Prostate gland (tissue), 2 donors: Measurements from ENCODE around the gene APOBEC3A. TPM values are rescaled to one million over a fixed set of nuclear protein-coding genes. Genes with fewer than 3 reads are reported as not detected.

Source experiments
- DNase-seq: peaks from one replicate; pipeline ENCODE4 v3.0.0-alpha.2; 2019; ENCODE audit warnings: low spot score
- H3K27ac ChIP-seq, 2 donors: fragments of 200-600 bp; sonication (generic); 2 replicates each; pipeline ENCODE4 v1.5.1; 2017 to 2019
- H3K27me3 ChIP-seq: fragments of 200-600 bp; sonication (generic); replicated peaks from 2 replicates; pipeline ENCODE4 v1.5.1; 2019; ENCODE audit not compliant: insufficient read depth
- H3K36me3 ChIP-seq, 2 donors: fragments of 200-600 bp; sonication (generic); 1 replicate in 1 of 2; 2 replicates in 1 of 2; pipeline versions ENCODE4 v1.5.1 to v1.8.1; 2017 to 2019
- H3K4me1 ChIP-seq: fragments of 200-600 bp; sonication (generic); replicated peaks from 2 replicates; pipeline ENCODE4 v1.5.1; 2019
- H3K4me3 ChIP-seq, 2 donors: fragments of 200-600 bp; sonication (generic); 2 replicates each; pipeline ENCODE4 v1.5.1; 2017 to 2019
- H3K9me3 ChIP-seq: fragments of 200-600 bp; sonication (generic); 2 replicates; pipeline ENCODE4 v1.5.1; 2017
- POLR2A ChIP-seq: fragments of 450-650 bp; IDR thresholded peaks from one replicate; pipeline ENCODE4 v1.6.1; 2016; ENCODE audit warnings: antibody characterized with exemption, mild to moderate bottlenecking
- POLR2AphosphoS5 ChIP-seq: sonication (generic); formaldehyde crosslinking; IDR thresholded peaks from one replicate; pipeline ENCODE4 v1.6.1; 2017; ENCODE audit warnings: antibody characterized with exemption
- whole genome bisulfite sequencing: methylation state at CpG from one replicate; pipeline ENCODE4 v1.1.5; 2018; 5-methylcytosine and 5-hydroxymethylcytosine counted together
- intact Hi-C: fragments of 100-400 bp; cut with DNase I; formaldehyde crosslinking; loops from one replicate; pipeline ENCODE4 v1.14.2; 2022
- total RNA-seq, 2 donors: library from RNA; depleted of rRNA; stranded (reverse); fragments of >200 nt; gene quantifications; one replicate each; pipeline ENCODE4 v1.1.0, GENCODE V29; 2016
- TF ChIP-seq, protein P1 (sequence below), 4 experiments: fragments of 200-600 bp in 2 of 4; fragments of 450-650 bp in 2 of 4; sonication (generic) in 2 of 4; IDR thresholded peaks; 1 replicate in 3 of 4; 2 replicates in 1 of 4; pipeline ENCODE4 v1.5.1; 2016 to 2019; ENCODE audit warnings: antibody characterized with exemption in 4 of 4, mild to moderate bottlenecking in 2 of 4, moderate library complexity in 2 of 4

The APOBEC3A gene
- total RNA-seq: 1 to 10 TPM in 1 of 2 donors, not detected in 1; 1.6 TPM

DNA sequence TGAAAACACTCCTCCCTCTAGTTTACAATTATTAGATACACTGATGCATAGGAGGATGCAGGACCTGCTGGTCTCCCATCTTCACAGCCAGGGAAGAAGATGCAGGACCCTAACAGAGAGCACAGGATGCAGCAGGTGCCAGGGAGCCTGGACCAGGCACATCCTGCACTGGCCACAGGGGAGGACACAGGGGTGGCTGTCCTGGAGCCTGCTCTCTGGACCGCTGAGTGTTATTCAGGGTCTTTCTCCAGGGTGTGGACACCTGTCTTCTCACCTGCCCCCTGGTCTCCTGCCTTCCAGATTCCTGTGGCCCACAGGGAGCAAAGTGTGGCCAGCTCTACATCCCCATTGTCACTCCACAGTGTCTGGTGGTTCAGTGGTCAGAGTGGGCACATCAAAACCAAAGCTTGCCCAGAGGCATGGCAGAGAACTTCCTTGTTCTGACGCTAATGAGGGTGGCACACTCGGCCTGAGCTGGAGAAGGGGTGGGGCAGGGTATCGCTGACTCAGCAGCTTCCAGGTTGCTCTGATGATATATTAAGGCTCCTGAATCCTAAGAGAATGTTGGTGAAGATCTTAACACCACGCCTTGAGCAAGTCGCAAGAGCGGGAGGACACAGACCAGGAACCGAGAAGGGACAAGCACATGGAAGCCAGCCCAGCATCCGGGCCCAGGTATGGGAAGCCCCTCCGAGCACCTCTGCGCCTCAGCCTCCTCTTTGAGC lies at the start of gene APOBEC3A:
Gene APOBEC3A, plus strand, starts transcription at position 564 of the 725 bp plus-strand sequence. Its CDS starts 83 bp downstream, at position 647.
- no peak for TF ChIP-seq POLR2AphosphoS5
- TF ChIP-seq, protein P1, sequence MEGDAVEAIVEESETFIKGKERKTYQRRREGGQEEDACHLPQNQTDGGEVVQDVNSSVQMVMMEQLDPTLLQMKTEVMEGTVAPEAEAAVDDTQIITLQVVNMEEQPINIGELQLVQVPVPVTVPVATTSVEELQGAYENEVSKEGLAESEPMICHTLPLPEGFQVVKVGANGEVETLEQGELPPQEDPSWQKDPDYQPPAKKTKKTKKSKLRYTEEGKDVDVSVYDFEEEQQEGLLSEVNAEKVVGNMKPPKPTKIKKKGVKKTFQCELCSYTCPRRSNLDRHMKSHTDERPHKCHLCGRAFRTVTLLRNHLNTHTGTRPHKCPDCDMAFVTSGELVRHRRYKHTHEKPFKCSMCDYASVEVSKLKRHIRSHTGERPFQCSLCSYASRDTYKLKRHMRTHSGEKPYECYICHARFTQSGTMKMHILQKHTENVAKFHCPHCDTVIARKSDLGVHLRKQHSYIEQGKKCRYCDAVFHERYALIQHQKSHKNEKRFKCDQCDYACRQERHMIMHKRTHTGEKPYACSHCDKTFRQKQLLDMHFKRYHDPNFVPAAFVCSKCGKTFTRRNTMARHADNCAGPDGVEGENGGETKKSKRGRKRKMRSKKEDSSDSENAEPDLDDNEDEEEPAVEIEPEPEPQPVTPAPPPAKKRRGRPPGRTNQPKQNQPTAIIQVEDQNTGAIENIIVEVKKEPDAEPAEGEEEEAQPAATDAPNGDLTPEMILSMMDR (IDR thresholded peaks at IDR 0.05): no peak
- Histone ChIP-seq H3K27ac (no peak within 1 kb of the TSS), H3K36me3 (no peaks in the 10 kb centered on the region), H3K9me3 (no peaks in the 10 kb centered on the region), H3K4me1 (no peaks in the 10 kb centered on the region), H3K27me3 (no peaks in the 10 kb centered on the region), H3K4me3 (no peak within 1 kb of the TSS)
- intact Hi-C loops: no loop called here
- 75% methylated on average over 11 of the region's 11 CpGs for WGBS
- no peak for DNase-seq

DNA sequence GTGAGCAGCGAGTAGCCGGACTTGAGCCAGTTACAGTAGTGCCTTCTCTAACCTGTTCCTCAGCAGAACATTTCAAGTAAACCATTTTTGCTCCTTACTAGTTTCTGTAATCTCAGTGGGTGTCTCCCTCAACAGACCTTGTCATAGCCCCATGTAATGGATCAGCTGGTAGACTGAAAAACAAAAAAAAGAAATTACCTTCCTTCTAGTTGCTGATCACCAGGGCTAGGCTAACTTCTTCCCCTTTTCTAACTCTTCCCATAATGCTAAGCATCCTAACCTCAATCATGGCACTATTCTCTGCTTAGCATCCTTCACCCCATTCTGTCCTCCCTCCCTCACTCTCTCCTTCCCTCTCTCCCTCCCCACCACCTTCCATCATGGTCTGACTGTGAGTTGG lies 49.6 kb upstream of the APOBEC3A start:
- intact Hi-C loops: no loop called here
- 54% methylated on average over 2 of the region's 2 CpGs for WGBS
- TF ChIP-seq, protein P1 (IDR thresholded peaks at IDR 0.05): no peak
- TF ChIP-seq POLR2AphosphoS5: no peak
- no peak for TF ChIP-seq POLR2A

DNA sequence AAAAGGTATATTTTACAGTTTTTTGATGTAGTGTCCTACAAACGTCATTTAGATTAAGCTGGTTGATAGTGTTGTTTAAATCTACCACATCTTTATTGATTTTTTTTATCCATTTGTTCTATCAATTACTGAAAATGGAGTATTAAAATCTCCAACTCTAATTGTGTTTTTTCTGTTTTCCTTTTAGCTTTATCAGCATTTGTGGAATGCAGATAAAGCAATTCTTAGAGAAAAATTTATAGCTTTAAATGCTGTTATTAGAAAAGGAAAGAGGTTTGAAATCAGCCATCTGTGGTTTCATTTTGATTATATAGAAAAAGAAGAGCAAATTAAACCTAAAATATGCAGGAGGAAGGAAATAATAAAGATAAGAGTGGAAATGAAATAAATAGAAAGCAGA lies 46.0 kb upstream of the APOBEC3A start:
- Histone ChIP-seq H3K36me3 (no peaks in the 10 kb centered on the region), H3K4me1 (no peaks in the 10 kb centered on the region), H3K27ac (no peak overlapping the region), H3K27me3 (no peaks in the 10 kb centered on the region), H3K4me3 (no peak overlapping the region), H3K9me3 (no peaks in the 10 kb centered on the region)
- 49% methylated on average over 1 of the region's 1 CpG for WGBS
- TF ChIP-seq, protein P1 (IDR thresholded peaks at IDR 0.05): no peak
- no peak for TF ChIP-seq POLR2AphosphoS5
- no peak for TF ChIP-seq POLR2A
- intact Hi-C loops: no loop called here
- DNase-seq: no peak

More for the DNA sequence above, 49.6 kb upstream of the APOBEC3A start:
- Histone ChIP-seq H3K9me3 (no peaks in the 10 kb centered on the region), H3K27ac (no peak overlapping the region), H3K27me3 (no peaks in the 10 kb centered on the region), H3K4me1 (no peaks in the 10 kb centered on the region), H3K4me3 (no peak overlapping the region), H3K36me3 (no peaks in the 10 kb centered on the region)
- DNase-seq: no peak

DNA sequence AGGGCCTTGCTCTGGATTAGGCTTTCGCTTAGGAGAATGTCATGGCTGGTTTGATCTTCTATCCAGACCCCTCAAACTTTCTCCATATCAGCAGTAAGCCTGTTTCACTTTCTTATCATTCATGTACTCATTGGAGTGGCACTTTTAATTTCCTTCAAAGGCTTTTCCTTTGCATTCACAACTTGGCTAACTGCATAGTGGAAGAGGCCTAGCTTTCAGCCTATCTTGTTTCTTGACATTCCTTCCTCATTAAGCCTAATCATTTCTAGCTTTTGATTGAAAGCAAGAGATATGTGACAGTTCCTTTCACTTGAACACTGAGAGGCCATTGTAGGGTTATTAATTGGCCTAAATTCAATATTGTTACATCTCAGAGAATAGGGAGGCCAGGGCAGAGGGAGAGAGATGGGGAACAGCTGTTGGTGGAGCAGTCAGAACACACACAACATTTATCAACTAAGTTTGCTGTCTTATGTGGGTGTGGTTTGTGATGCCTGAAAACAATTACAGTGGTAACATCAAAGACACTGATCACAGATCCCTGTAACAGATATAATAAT lies 37.7 kb upstream of the APOBEC3A start:
- no peak overlapping the region for H3K27ac ChIP-seq

More for the DNA sequence above, 37.7 kb upstream of the APOBEC3A start:
- TF ChIP-seq, protein P1 (IDR thresholded peaks at IDR 0.05): no peak
- TF ChIP-seq POLR2A (no peak), POLR2AphosphoS5 (no peak)
- H3K36me3 ChIP-seq: no peaks in the 10 kb centered on the region
- WGBS: 100% methylated on average over 1 of the region's 1 CpG
- no peaks in the 10 kb centered on the region for H3K27me3 ChIP-seq
- H3K4me3 ChIP-seq: no peak overlapping the region
- DNase-seq: no peak
- H3K4me1 ChIP-seq: peaks cover 17% of the 10 kb centered on the region
- H3K9me3 ChIP-seq: no peaks in the 10 kb centered on the region
- intact Hi-C loops: no loop called here
